Neural crest cell (in vitro differentiated cells): ENCODE measurements around the gene ERCC6L2. TPM values are rescaled to one million over a fixed set of nuclear protein-coding genes. Genes with fewer than 3 reads are reported as not detected.

Experiments used
- DNase-seq: peaks from one replicate; pipeline ENCODE4 v3.0.0; 2021; ENCODE audit warnings: low read depth, mixed read lengths, low spot score
- H3K27ac Mint-ChIP-seq: one replicate; pipeline ENCODE4 v1.8.0; 2021; ENCODE audit warnings: mild to moderate bottlenecking, mixed read lengths; ENCODE audit not compliant: unreplicated experiment
- H3K27me3 Mint-ChIP-seq: 2 replicates; pipeline ENCODE4 v1.8.0; 2021; ENCODE audit warnings: low read depth, mild to moderate bottlenecking, mixed read lengths
- H3K36me3 Mint-ChIP-seq: 2 replicates; pipeline ENCODE4 v1.8.0; 2021; ENCODE audit warnings: low read depth, mild to moderate bottlenecking, mixed read lengths
- H3K4me1 Mint-ChIP-seq: 2 replicates; pipeline ENCODE4 v1.8.0; 2021; ENCODE audit warnings: mixed read lengths
- H3K4me3 Mint-ChIP-seq: one replicate; pipeline ENCODE4 v1.8.0; 2021; ENCODE audit warnings: mild to moderate bottlenecking, mixed read lengths
- H3K9me3 Mint-ChIP-seq: 2 replicates; pipeline ENCODE4 v1.8.0; 2021; ENCODE audit warnings: mixed read lengths
- CTCF ChIP-seq: fragments of 200-600 bp; sonication (generic); conservative IDR thresholded peaks from 2 replicates; pipeline ENCODE4 v1.5.0; 2021; ENCODE audit warnings: antibody characterized with exemption, mild to moderate bottlenecking
- total RNA-seq: library from RNA; stranded (reverse); gene quantifications from 2 replicates; pipeline ENCODE4 v1.2.1, GENCODE V29; 2021

ERCC6L2 gene
- total RNA-seq, 1 donor from 2014 or later = 58.1 TPM

GRCh38 chr9:95840074-95840473 lies 35.4 kb upstream of the ERCC6L2 start:
- H3K9me3 Mint-ChIP-seq = no peaks in the 10 kb centered on the region
- no peak for DNase-seq
- H3K4me1 Mint-ChIP-seq = no peaks in the 10 kb centered on the region
- no peaks in the 10 kb centered on the region for H3K27me3 Mint-ChIP-seq
- no peak for TF ChIP-seq CTCF
- H3K36me3 Mint-ChIP-seq = peaks cover 10% of the 10 kb centered on the region
- H3K4me3 Mint-ChIP-seq = no peak overlapping the region
- no peak overlapping the region for H3K27ac Mint-ChIP-seq

GRCh38 chr9:95841377-95841776 lies 34.1 kb upstream of the ERCC6L2 start:
- H3K9me3 Mint-ChIP-seq = no peaks in the 10 kb centered on the region
- no peak for DNase-seq
- no peak overlapping the region for H3K4me3 Mint-ChIP-seq
- H3K36me3 Mint-ChIP-seq = peaks cover 14% of the 10 kb centered on the region
- H3K27ac Mint-ChIP-seq = no peak overlapping the region
- TF ChIP-seq CTCF = no peak
- H3K4me1 Mint-ChIP-seq = no peaks in the 10 kb centered on the region
- no peaks in the 10 kb centered on the region for H3K27me3 Mint-ChIP-seq

GRCh38 chr9:95845751-95846150 lies 29.7 kb upstream of the ERCC6L2 start:
- DNase-seq = no peak
- H3K4me3 Mint-ChIP-seq = no peak overlapping the region
- no peaks in the 10 kb centered on the region for H3K27me3 Mint-ChIP-seq
- H3K4me1 Mint-ChIP-seq = peaks cover 4% of the 10 kb centered on the region
- H3K27ac Mint-ChIP-seq = no peak overlapping the region
- peaks cover 32% of the 10 kb centered on the region for H3K36me3 Mint-ChIP-seq
- no peak for TF ChIP-seq CTCF
- H3K9me3 Mint-ChIP-seq = peaks cover 3% of the 10 kb centered on the region

- Mint-ChIP-seq H3K27me3 (no peaks in the 10 kb centered on the region), H3K27ac (no peak overlapping the region), H3K4me1 (peaks cover 12% of the 10 kb centered on the region), H3K36me3 (peaks cover 26% of the 10 kb centered on the region), H3K9me3 (peaks cover 5% of the 10 kb centered on the region), H3K4me3 (no peak overlapping the region)
- no peak for DNase-seq
- TF ChIP-seq CTCF = no peak
These were observed 26.7 kb upstream of the ERCC6L2 start for GRCh38 chr9:95848764-95849163.

- peaks cover 5% of the 10 kb centered on the region for H3K9me3 Mint-ChIP-seq
- no peaks in the 10 kb centered on the region for H3K27me3 Mint-ChIP-seq
- no peak overlapping the region for H3K4me3 Mint-ChIP-seq
- DNase-seq = no peak
- H3K36me3 Mint-ChIP-seq = peaks cover 18% of the 10 kb centered on the region
- no peak for TF ChIP-seq CTCF
- H3K4me1 Mint-ChIP-seq = peaks cover 12% of the 10 kb centered on the region
- no peak overlapping the region for H3K27ac Mint-ChIP-seq
These were observed 23.1 kb upstream of the ERCC6L2 start for GRCh38 chr9:95852059-95853032.
